ENCODE measurements around the gene MRC2. TPM values are rescaled to one million over a fixed set of nuclear protein-coding genes. Genes with fewer than 3 reads are reported as not detected.

MRC2 gene
- total RNA-seq, 1 experiment from 2014 or later: 2.3 TPM

DNA sequence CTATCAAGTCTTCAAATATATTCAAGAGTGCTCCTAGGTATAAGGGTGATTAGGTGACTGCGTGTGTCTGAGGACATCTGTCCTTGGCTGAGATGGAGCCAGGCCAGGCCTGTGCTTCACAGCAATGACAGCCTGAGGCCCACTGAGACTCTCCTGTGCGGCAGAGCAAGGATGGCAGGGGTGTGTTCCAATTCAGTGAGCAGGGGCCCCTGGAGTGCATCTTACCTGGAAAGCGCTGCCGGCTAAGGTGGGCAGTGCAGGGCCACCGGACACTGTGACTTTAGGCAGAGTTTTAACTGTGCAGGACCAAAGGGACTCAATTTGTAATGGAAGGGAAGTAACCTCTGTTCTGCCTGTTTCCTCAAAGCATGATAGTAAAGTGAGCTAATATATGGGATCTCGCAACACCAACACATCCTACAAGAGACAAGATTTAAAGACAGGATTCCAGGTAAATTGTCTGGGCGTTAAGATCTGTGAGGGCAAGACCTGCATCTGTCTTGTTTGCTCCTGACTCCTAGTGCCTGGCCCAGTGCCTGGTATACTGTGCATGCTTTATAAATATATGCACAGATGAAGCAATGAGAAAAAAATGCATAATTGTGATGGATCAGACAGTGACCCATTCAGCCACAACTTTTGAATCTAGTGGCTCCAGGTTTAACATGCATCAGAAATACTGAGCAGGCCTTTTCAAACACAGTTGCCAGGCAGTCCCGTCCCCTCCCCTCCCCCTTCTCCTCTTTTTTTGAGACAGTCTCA, 86.7 kb downstream of the MRC2 start:
- TF ChIP-seq, protein P1, sequence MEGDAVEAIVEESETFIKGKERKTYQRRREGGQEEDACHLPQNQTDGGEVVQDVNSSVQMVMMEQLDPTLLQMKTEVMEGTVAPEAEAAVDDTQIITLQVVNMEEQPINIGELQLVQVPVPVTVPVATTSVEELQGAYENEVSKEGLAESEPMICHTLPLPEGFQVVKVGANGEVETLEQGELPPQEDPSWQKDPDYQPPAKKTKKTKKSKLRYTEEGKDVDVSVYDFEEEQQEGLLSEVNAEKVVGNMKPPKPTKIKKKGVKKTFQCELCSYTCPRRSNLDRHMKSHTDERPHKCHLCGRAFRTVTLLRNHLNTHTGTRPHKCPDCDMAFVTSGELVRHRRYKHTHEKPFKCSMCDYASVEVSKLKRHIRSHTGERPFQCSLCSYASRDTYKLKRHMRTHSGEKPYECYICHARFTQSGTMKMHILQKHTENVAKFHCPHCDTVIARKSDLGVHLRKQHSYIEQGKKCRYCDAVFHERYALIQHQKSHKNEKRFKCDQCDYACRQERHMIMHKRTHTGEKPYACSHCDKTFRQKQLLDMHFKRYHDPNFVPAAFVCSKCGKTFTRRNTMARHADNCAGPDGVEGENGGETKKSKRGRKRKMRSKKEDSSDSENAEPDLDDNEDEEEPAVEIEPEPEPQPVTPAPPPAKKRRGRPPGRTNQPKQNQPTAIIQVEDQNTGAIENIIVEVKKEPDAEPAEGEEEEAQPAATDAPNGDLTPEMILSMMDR (IDR thresholded peaks at IDR 0.05; ENCODE audit: unreplicated experiment): no peak
- H3K27ac Mint-ChIP-seq (ENCODE audit: unreplicated experiment): no peak overlapping the region
- H3K4me3 Mint-ChIP-seq (ENCODE audit: low read depth, unreplicated experiment): no peak overlapping the region
- CTCF ChIA-PET: no interaction called here
- peaks cover 12% of the 10 kb centered on the region for H3K27me3 Mint-ChIP-seq (ENCODE audit: unreplicated experiment)
- no peaks in the 10 kb centered on the region for H3K9me3 Mint-ChIP-seq (ENCODE audit: low read depth, unreplicated experiment)
- H3K4me1 Mint-ChIP-seq (ENCODE audit: low read depth, unreplicated experiment): no peaks in the 10 kb centered on the region
- BruUV-seq (replicated peaks): no TSS peak
- no peak for DNase-seq
- intact Hi-C loops (cut with micrococcal nuclease; ENCODE audit: unreplicated experiment): no loop called here
- H3K36me3 Mint-ChIP-seq (ENCODE audit: insufficient read depth, unreplicated experiment): no peaks in the 10 kb centered on the region

DNA sequence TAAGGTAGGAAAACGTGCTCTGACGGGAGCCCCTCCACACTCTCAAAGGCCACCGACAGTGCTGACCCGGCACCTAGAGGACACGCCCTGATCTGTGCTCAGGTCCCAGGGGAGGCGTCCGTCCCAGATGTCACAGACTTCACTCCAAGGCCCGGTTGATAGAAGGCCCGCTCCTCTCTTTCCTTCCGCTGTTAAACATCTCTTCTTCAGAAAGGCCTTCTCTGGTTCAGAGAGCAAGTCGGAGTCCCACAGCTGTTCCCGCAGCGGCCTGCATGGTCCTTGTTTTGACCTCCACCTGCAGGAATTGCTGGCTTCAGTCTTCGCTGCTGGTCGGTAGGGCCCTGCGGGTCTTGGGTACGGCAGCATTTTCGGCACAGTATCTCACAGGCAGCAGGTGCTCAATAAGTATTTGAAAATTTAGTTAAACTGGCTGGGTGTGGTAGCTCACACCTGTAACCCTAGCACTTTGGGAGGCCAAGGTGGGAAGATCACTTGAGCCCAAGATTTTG, 88.5 kb downstream of the MRC2 start:
- H3K27me3 Mint-ChIP-seq (ENCODE audit: unreplicated experiment): peaks cover 14% of the 10 kb centered on the region
- DNase-seq: no peak
- H3K36me3 Mint-ChIP-seq (ENCODE audit: insufficient read depth, unreplicated experiment): no peaks in the 10 kb centered on the region
- intact Hi-C loops (cut with micrococcal nuclease; ENCODE audit: unreplicated experiment): no loop called here
- TF ChIP-seq, protein P1 (IDR thresholded peaks at IDR 0.05; ENCODE audit: unreplicated experiment): no peak
- peaks cover 7% of the 10 kb centered on the region for H3K4me1 Mint-ChIP-seq (ENCODE audit: low read depth, unreplicated experiment)
- CTCF ChIA-PET: interaction anchor here (0.7 kb wide), 1 partner anchor 286 kb away, joined by 3 read pairs; no protein-coding TSS in a partner anchor
- no peaks in the 10 kb centered on the region for H3K9me3 Mint-ChIP-seq (ENCODE audit: low read depth, unreplicated experiment)
- BruUV-seq (replicated peaks): no TSS peak
- H3K4me3 Mint-ChIP-seq (ENCODE audit: low read depth, unreplicated experiment): no peak overlapping the region
- no peak overlapping the region for H3K27ac Mint-ChIP-seq (ENCODE audit: unreplicated experiment)

DNA sequence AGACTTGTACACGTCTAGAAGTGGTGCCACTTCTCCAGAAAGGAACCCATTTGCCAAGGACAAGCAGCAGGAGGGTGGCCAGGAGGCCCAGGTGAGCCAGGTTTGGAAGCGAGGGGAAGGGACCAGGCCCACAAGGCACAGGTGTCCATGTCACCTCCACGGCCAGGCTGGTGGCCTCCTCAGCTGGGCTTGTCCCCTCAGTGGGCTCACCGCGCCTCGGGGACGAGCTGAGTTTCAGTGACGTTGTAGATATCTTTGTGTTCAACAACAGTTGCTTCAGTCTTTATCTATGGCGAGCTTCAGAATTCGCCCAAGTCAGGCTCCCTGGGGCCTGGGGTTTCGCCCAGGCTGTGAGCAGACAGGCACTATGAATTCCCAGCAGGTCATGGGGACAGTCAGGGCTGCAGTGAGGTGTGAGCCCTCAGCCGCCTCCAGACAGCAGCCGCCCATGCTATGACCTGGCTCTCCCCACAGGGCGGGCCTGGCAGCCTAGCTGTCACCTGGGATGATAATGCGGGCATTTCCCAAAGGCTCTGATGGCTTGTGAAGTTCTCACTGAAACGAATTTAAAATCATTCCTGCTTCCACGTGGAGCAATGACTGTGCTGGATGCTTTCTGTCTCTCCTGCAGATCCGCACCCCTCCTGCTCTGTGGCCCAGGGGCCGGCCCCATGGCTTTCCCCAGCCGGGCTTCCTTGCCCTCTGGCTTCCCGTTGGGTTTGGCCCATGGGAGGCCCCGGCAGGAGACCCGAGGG, 89.5 kb downstream of the MRC2 start:
- H3K9me3 Mint-ChIP-seq (ENCODE audit: low read depth, unreplicated experiment): no peaks in the 10 kb centered on the region
- no peak overlapping the region for H3K27ac Mint-ChIP-seq (ENCODE audit: unreplicated experiment)
- peaks cover 14% of the 10 kb centered on the region for H3K27me3 Mint-ChIP-seq (ENCODE audit: unreplicated experiment)
- no TSS peak for BruUV-seq (replicated peaks)
- TF ChIP-seq, protein P1 (IDR thresholded peaks at IDR 0.05; ENCODE audit: unreplicated experiment): no peak
- H3K4me1 Mint-ChIP-seq (ENCODE audit: low read depth, unreplicated experiment): peaks cover 7% of the 10 kb centered on the region
- intact Hi-C loops (cut with micrococcal nuclease; ENCODE audit: unreplicated experiment): no loop called here
- CTCF ChIA-PET: interaction anchor here (0.7 kb wide), 1 partner anchor 285 kb away, joined by 3 read pairs; no protein-coding TSS in a partner anchor
- no peak overlapping the region for H3K4me3 Mint-ChIP-seq (ENCODE audit: low read depth, unreplicated experiment)
- DNase-seq: no peak
- no peaks in the 10 kb centered on the region for H3K36me3 Mint-ChIP-seq (ENCODE audit: insufficient read depth, unreplicated experiment)

DNA sequence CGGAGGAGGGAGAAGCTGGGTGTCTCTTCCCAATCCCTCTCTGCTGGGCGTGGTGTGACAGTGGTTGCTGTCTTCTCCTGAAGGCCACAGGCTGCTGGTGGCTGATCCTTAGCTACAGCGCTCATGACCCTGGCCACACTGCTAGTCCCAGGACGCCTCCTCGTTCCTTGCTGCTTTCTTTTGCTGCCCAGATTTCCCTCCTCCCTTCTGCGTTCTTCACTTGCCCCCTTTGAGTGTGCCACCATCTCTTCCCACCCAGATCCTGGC, 90.1 kb downstream of the MRC2 start:
- Mint-ChIP-seq H3K4me1 (ENCODE audit: low read depth, unreplicated experiment) (peaks cover 7% of the 10 kb centered on the region), H3K27ac (ENCODE audit: unreplicated experiment) (no peak overlapping the region), H3K36me3 (ENCODE audit: insufficient read depth, unreplicated experiment) (no peaks in the 10 kb centered on the region), H3K4me3 (ENCODE audit: low read depth, unreplicated experiment) (no peak overlapping the region), H3K9me3 (ENCODE audit: low read depth, unreplicated experiment) (no peaks in the 10 kb centered on the region), H3K27me3 (ENCODE audit: unreplicated experiment) (peaks cover 14% of the 10 kb centered on the region)
- CTCF ChIA-PET: no interaction called here
- DNase-seq: no peak
- TF ChIP-seq, protein P1 (IDR thresholded peaks at IDR 0.05; ENCODE audit: unreplicated experiment): no peak
- intact Hi-C loops (cut with micrococcal nuclease; ENCODE audit: unreplicated experiment): no loop called here
- no TSS peak for BruUV-seq (replicated peaks)

All from Calu3 (cell line).